CD14-positive monocyte (primary cell): ENCODE measurements around the gene ZNF697. TPM values are rescaled to one million over a fixed set of nuclear protein-coding genes. Genes with fewer than 3 reads are reported as not detected.
"Not testable (repeated sequence)": the region's sequence is repeated elsewhere in the genome, so short reads cannot be mapped to it uniquely, and the experiment has no call there.

Source experiments
- DNase-seq, 3 donors: peaks; one replicate each; pipeline ENCODE4 v3.0.0-alpha.2; 2011 to 2022
- H2AFZ ChIP-seq: 2 replicates; pipeline ENCODE4 v1.6.0; 2012; ENCODE audit warnings: mild to moderate bottlenecking, low read depth, low read length, inconsistent platforms; ENCODE audit not compliant: insufficient read depth, poor library complexity, severe bottlenecking
- H3K27ac ChIP-seq, 2 donors: 1 replicate in 1 of 2; 2 replicates in 1 of 2; pipeline ENCODE4 v1.5.1; 2012 to 2013; ENCODE audit warnings: low read length in 2 of 2, control low read depth in 1 of 2, inconsistent platforms in 1 of 2, low read depth in 1 of 2, mild to moderate bottlenecking in 1 of 2
- H3K27me3 ChIP-seq, 2 donors: one replicate each; pipeline versions ENCODE4 v1.6.0 to v1.6.1; 2011 to 2013; ENCODE audit warnings: low read length in 2 of 2; ENCODE audit not compliant: control insufficient read depth in 2 of 2, insufficient read depth in 2 of 2
- H3K36me3 ChIP-seq, 2 donors: replicated peaks in 1 of 2; 1 replicate in 1 of 2; 2 replicates in 1 of 2; pipeline versions ENCODE4 v1.5.1 to v1.6.1; 2012 to 2013; ENCODE audit warnings: low read length in 2 of 2, control low read depth in 1 of 2, inconsistent platforms in 1 of 2, mild to moderate bottlenecking in 1 of 2; ENCODE audit not compliant: insufficient read depth in 2 of 2, control insufficient read depth in 1 of 2
- H3K4me1 ChIP-seq, 2 donors: 1 replicate in 1 of 2; 2 replicates in 1 of 2; pipeline versions ENCODE4 v1.5.1 to v1.6.1; 2012 to 2013; ENCODE audit warnings: low read length in 2 of 2, control low read depth in 1 of 2, inconsistent platforms in 1 of 2, mild to moderate bottlenecking in 1 of 2, moderate library complexity in 1 of 2; ENCODE audit not compliant: insufficient read depth in 2 of 2, control insufficient read depth in 1 of 2
- H3K4me2 ChIP-seq: replicated peaks from 2 replicates; pipeline ENCODE3; 2012; ENCODE audit warnings: low read length, moderate library complexity, mild to moderate bottlenecking; ENCODE audit not compliant: poor library complexity, severe bottlenecking; ENCODE audit errors: extremely low read depth
- H3K4me3 ChIP-seq, 3 experiments: fragments of 200-600 bp in 1 of 3; sonication (generic) in 1 of 3; replicated peaks in 1 of 3; 1 replicate in 2 of 3; 2 replicates in 1 of 3; pipeline ENCODE4 v1.5.1; 2011 to 2013; ENCODE audit warnings: low read length in 3 of 3, mild to moderate bottlenecking in 3 of 3, control low read depth in 2 of 3, low read depth in 2 of 3, inconsistent platforms in 1 of 3, moderate library complexity in 1 of 3
- H3K79me2 ChIP-seq: 2 replicates; pipeline ENCODE4 v1.6.0; 2012; ENCODE audit warnings: mild to moderate bottlenecking, control low read depth, inconsistent platforms, low read length, moderate library complexity; ENCODE audit not compliant: insufficient read depth
- H3K9ac ChIP-seq: 2 replicates; pipeline ENCODE4 v1.6.0; 2017; ENCODE audit warnings: low read length, mild to moderate bottlenecking; ENCODE audit not compliant: insufficient read depth, poor library complexity, severe bottlenecking
- H3K9me3 ChIP-seq, 2 donors: replicated peaks in 1 of 2; 1 replicate in 1 of 2; 2 replicates in 1 of 2; pipeline versions ENCODE4 v1.5.1 to v1.6.1; 2012 to 2013; ENCODE audit warnings: low read length in 2 of 2, control low read depth in 1 of 2; ENCODE audit not compliant: control insufficient read depth in 1 of 2, insufficient read depth in 1 of 2
- H4K20me1 ChIP-seq: 2 replicates; pipeline ENCODE4 v1.6.0; 2012; ENCODE audit warnings: mild to moderate bottlenecking, low read length, control low read depth, moderate library complexity; ENCODE audit not compliant: insufficient read depth
- H3K27ac Mint-ChIP-seq, 7 donors: one replicate each; pipeline ENCODE4 v1.8.0; 2020; ENCODE audit warnings: mild to moderate bottlenecking in 7 of 7, mixed read lengths in 7 of 7, moderate library complexity in 6 of 7, inconsistent platforms in 2 of 7
- H3K27me3 Mint-ChIP-seq, 3 donors: one replicate each; pipeline ENCODE4 v1.8.0; 2021 to 2022; ENCODE audit warnings: low read depth in 3 of 3, mild to moderate bottlenecking in 3 of 3, mixed read lengths in 3 of 3, moderate library complexity in 3 of 3, inconsistent platforms in 1 of 3
- H3K36me3 Mint-ChIP-seq, 2 donors: one replicate each; pipeline ENCODE4 v1.8.0; 2020; ENCODE audit warnings: mixed read lengths in 2 of 2, inconsistent platforms in 1 of 2, mild to moderate bottlenecking in 1 of 2
- H3K4me1 Mint-ChIP-seq: one replicate; pipeline ENCODE4 v1.8.0; 2020; ENCODE audit warnings: mild to moderate bottlenecking, mixed read lengths
- H3K4me3 Mint-ChIP-seq, 2 donors: one replicate each; pipeline ENCODE4 v1.8.0; 2020; ENCODE audit warnings: mild to moderate bottlenecking in 2 of 2, mixed read lengths in 2 of 2, moderate library complexity in 1 of 2
- H3K9me3 Mint-ChIP-seq, 7 donors: one replicate each; pipeline ENCODE4 v1.8.0; 2020 to 2022; ENCODE audit warnings: mixed read lengths in 7 of 7, mild to moderate bottlenecking in 6 of 7, moderate library complexity in 6 of 7, inconsistent platforms in 2 of 7
- WGBS: methylation state at CpG from one replicate; pipeline ENCODE4 v1.1.5; 2013; ENCODE audit warnings: missing lambda C conversion rate; ENCODE audit not compliant: insufficient coverage; 5-methylcytosine and 5-hydroxymethylcytosine counted together
- intact Hi-C, 2 donors: fragments of 100-400 bp; cut with micrococcal nuclease; formaldehyde crosslinking; loops; one replicate each; pipeline versions ENCODE4 v1.15.0 to v1.15.1; 2023
- polyA plus RNA-seq, 3 donors: library from polyadenylated mRNA; depleted of rRNA in 1 of 3; unstranded in 2 of 3; stranded (reverse) in 1 of 3; fragments of 300-500 nt in 2 of 3; fragments of >200 nt in 1 of 3; fragmentation: Illumina TruSeq in 2 of 3; gene quantifications; 1 replicate in 2 of 3; 2 replicates in 1 of 3; pipeline ENCODE4 v1.2.3, GENCODE V29; 2012 to 2021
- TF ChIP-seq, protein P1 (sequence below): fragments of 200-600 bp; IDR thresholded peaks from one replicate; pipeline ENCODE4 v1.8.0; 2022; ENCODE audit warnings: antibody characterized with exemption, mild to moderate bottlenecking

The ZNF697 gene
- polyA plus RNA-seq, 3 donors: 0.37 to 3.1 (median 0.49) TPM

DNA sequence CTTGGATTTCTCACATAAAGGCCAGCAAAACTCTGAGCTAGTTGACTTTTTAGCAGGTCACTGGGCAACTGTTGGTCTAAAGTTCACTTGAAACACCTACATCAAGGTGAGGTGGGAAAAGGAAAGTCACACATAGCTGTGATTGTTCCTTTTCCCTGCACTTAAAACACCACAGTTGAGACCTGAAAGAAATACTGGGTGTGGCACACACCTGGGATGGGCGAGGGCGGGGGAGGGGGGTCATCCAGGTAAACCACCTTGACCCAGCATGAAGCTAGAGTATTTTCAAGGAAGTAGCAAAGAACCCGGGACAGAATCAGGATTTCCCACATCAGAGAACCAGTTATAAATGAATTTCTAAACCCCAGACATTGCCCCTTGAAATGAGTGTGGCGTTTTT is 26.4 kb downstream of the ZNF697 start:
- Histone ChIP-seq H3K4me2 (no peak overlapping the region), H3K9me3 (peaks cover 0 to 6% of the 10 kb centered on the region in 2 donors), H3K27me3 (no peaks in the 10 kb centered on the region), H3K9ac (no peak overlapping the region), H3K4me3 (no peak overlapping the region), H3K4me1 (peaks cover 0 to 5% of the 10 kb centered on the region in 2 donors), H3K27ac (no peak overlapping the region), H3K79me2 (no peaks in the 10 kb centered on the region), H4K20me1 (peaks cover 36% of the 10 kb centered on the region), H2AFZ (no peak overlapping the region), H3K36me3 (peaks cover 28 to 72% of the 10 kb centered on the region in 2 donors)
- Mint-ChIP-seq H3K4me1 (peaks cover 6% of the 10 kb centered on the region), H3K27me3 (peaks cover 0 to 2% (median 0%) of the 10 kb centered on the region in 3 donors), H3K9me3 (peaks cover 3 to 9% (median 5%) of the 10 kb centered on the region in 7 donors), H3K27ac (no peak overlapping the region), H3K4me3 (no peak overlapping the region), H3K36me3 (peaks cover 52 to 68% of the 10 kb centered on the region in 2 donors)
- WGBS: no CpG with 5 or more reads among the region's 4 CpGs
- no peak for DNase-seq
- TF ChIP-seq, protein P1, sequence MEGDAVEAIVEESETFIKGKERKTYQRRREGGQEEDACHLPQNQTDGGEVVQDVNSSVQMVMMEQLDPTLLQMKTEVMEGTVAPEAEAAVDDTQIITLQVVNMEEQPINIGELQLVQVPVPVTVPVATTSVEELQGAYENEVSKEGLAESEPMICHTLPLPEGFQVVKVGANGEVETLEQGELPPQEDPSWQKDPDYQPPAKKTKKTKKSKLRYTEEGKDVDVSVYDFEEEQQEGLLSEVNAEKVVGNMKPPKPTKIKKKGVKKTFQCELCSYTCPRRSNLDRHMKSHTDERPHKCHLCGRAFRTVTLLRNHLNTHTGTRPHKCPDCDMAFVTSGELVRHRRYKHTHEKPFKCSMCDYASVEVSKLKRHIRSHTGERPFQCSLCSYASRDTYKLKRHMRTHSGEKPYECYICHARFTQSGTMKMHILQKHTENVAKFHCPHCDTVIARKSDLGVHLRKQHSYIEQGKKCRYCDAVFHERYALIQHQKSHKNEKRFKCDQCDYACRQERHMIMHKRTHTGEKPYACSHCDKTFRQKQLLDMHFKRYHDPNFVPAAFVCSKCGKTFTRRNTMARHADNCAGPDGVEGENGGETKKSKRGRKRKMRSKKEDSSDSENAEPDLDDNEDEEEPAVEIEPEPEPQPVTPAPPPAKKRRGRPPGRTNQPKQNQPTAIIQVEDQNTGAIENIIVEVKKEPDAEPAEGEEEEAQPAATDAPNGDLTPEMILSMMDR: no peak
- intact Hi-C loops: no loop called here

DNA sequence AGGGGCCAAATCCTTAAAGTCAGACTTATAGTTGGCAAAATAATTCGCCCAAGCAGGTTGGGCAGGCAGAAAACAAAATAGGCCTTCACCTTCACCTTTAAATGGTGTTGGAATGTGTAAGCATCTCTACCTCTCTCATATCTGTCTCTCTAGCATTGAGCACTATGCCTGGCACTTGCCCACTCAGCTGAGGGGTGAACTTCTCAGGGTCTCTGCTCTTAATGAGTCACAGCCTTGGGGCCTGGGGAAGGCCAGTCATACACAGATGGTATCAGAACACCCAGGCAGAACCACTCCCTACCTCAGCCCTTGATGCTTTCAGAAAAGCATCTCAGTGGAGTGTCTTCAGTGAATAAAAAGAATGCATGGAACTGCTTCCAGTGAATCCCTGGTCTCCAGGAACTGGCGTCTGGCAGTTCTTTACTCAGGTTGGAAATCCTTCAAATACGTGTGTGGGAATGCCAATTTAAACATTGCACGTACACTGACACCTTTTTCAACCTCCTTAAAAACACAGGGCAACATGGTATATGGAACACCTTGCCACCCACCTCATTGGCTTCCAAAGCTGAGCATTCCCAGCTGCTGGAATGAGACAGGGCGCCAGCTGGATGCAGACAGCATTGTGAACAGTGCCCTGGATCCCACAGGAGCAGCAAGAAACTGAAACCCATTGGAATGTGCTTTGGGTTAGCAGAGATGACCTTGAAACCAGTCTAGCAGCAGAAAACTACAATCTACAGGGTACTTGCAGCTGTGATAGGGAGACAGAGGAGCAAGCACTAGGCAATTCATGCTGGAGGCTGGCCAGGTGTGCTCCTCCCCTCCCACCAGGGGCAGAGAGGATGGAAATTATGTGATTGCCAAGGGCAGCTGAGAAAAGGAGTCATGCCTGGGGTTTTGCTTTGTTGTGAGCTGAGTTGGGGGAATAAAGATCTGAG is 30.0 kb downstream of the ZNF697 start:
- Histone ChIP-seq H3K27me3 (no peaks in the 10 kb centered on the region), H3K27ac (no peak overlapping the region), H2AFZ (no peak overlapping the region), H3K4me3 (no peak overlapping the region), H3K4me2 (no peak overlapping the region), H3K4me1 (peaks cover 4 to 10% of the 10 kb centered on the region in 2 donors), H3K9ac (no peak overlapping the region), H4K20me1 (peaks cover 14% of the 10 kb centered on the region), H3K79me2 (no peaks in the 10 kb centered on the region), H3K36me3 (peaks cover 6 to 38% of the 10 kb centered on the region in 2 donors), H3K9me3 (peaks cover 0 to 3% of the 10 kb centered on the region in 2 donors)
- DNase-seq: no peak
- Mint-ChIP-seq H3K27me3 (peaks cover 0 to 2% (median 1%) of the 10 kb centered on the region in 3 donors), H3K4me3 (no peak overlapping the region), H3K36me3 (peaks cover 23 to 37% of the 10 kb centered on the region in 2 donors), H3K4me1 (peaks cover 10% of the 10 kb centered on the region), H3K27ac (peak overlapping the region in 2 of 7 donors; percentile 0 to 10), H3K9me3 (peaks cover 0 to 2% (median 0%) of the 10 kb centered on the region in 7 donors)
- intact Hi-C loops: loop anchor here (2.0 to 10.0 kb wide), 2 partner anchors 17 to 63 kb away; no protein-coding TSS in a partner anchor
- TF ChIP-seq, protein P1: no peak
- WGBS: 75% methylated on average over 4 of the region's 5 CpGs

DNA sequence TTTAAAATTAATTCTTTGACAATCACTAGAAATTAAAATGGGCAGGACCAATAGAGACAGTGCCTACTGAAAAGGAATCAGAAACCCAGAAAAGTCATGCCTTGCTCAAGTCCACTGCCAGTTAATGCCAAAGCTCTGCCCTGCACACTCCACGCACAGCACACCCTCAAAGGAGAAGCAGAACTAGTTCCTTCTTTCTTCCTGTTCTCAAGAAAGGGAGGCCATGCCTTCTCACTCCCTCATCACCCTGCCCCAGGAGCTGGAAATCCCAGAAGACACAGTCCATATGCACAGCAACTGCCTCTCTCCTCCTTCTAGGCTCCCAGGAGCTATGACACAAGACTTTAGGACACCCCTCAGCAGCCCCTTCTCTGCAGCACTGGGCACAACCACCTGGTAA is 31.3 kb downstream of the ZNF697 start:
- not testable (repeated sequence) for H3K4me2 ChIP-seq, H3K9me3 ChIP-seq, H3K4me3 ChIP-seq, H2AFZ ChIP-seq, H3K27me3 ChIP-seq, H3K27me3 Mint-ChIP-seq, H3K27ac ChIP-seq, H3K79me2 ChIP-seq, H4K20me1 ChIP-seq, H3K9ac ChIP-seq, H3K4me3 Mint-ChIP-seq, H3K9me3 Mint-ChIP-seq
- Histone ChIP-seq H3K4me1 (peaks cover 4 to 11% of the 10 kb centered on the region in 2 donors), H3K36me3 (peaks cover 0 to 25% of the 10 kb centered on the region in 2 donors)
- peak in 2 of 3 donors; percentile 32 to 39 for DNase-seq
- peak overlapping the region; percentile 3 to 80 (median 65) for H3K27ac Mint-ChIP-seq
- WGBS: no CpG with 5 or more reads among the region's 1 CpG
- peaks cover 16 to 24% of the 10 kb centered on the region in 2 donors for H3K36me3 Mint-ChIP-seq
- peaks cover 10% of the 10 kb centered on the region for H3K4me1 Mint-ChIP-seq
- intact Hi-C loops: loop anchor here (2.0 to 10.0 kb wide), 2 partner anchors 18 to 62 kb away; no protein-coding TSS in a partner anchor
